ENCODE data around the gene USP47. TPM values are rescaled to one million over a fixed set of nuclear protein-coding genes. Genes with fewer than 3 reads are reported as not detected.

The USP47 gene
- total and polyA plus RNA-seq, 9 of the 15 experiments (the other 6 are each of a cell fraction or from before 2014, with no cell fraction given) = 13.1 to 63.6 (median 34.7) TPM

DNA sequence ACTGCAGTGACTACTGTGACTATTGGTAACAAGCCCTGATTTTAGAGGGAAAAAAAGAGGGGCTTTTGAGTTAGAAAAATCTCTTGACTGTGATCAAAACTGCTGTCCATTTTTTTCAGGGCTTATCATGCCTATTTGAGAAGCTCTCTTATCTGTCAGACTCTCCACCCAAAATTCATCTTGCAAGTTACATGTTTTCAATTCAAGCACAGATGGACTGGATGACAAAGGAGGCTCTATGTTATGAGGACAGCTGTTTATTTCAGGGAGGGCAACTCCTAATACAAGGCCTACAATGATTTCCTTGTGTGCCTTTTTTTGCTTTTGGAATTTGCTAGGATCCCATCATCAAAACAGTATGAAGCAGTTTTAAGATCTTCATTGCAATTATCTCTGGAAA is 35.2 kb upstream of the USP47 start:
- no peaks in the 10 kb centered on the region for H3K36me3 ChIP-seq (ENCODE audit: control insufficient read depth, insufficient read depth, low read length)
- H3K79me2 ChIP-seq (ENCODE audit: control insufficient read depth, insufficient read depth, low read length) = no peaks in the 10 kb centered on the region
- intact Hi-C loops (cut with micrococcal nuclease) (no loop called here), in situ Hi-C loops (cut with MboI) (no loop called here)
- no peak overlapping the region for H3K9ac ChIP-seq (ENCODE audit: insufficient read depth in 1 of 2, low read depth in 2 of 2, low read length in 2 of 2)
- TF ChIP-seq ZNF41 (CRISPR knock-in tag; conservative IDR thresholded peaks at IDR 0.05) = no peak
- TF ChIP-seq RBM22 (IDR thresholded peaks at IDR 0.05; ENCODE audit: low read depth, low read length, poor library complexity, severe bottlenecking) = no peak
- peak; percentile 22; the same call in 1 of the 2 replicates for TF ChIP-seq CBFA2T3 (IDR thresholded peaks at IDR 0.05)
- no peak for TF ChIP-seq SMARCE1 (IDR thresholded peaks at IDR 0.05)
- TF ChIP-seq, protein P1, sequence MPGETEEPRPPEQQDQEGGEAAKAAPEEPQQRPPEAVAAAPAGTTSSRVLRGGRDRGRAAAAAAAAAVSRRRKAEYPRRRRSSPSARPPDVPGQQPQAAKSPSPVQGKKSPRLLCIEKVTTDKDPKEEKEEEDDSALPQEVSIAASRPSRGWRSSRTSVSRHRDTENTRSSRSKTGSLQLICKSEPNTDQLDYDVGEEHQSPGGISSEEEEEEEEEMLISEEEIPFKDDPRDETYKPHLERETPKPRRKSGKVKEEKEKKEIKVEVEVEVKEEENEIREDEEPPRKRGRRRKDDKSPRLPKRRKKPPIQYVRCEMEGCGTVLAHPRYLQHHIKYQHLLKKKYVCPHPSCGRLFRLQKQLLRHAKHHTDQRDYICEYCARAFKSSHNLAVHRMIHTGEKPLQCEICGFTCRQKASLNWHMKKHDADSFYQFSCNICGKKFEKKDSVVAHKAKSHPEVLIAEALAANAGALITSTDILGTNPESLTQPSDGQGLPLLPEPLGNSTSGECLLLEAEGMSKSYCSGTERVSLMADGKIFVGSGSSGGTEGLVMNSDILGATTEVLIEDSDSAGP (CRISPR knock-in tag; IDR thresholded peaks at IDR 0.05) = no peak
- 0 out of 2 replicates have a peak, but pooled peaks have one; percentile 11 for TF ChIP-seq CTBP1 (IDR thresholded peaks at IDR 0.05; ENCODE audit: borderline replicate concordance)
- TF ChIP-seq THRA (IDR thresholded peaks at IDR 0.05) = no peak
- no peak overlapping the region for H2AFZ ChIP-seq (ENCODE audit: low read depth, low read length)
- no peaks in the 10 kb centered on the region; a peak in 1 of 5 replicates for H3K27me3 ChIP-seq (ENCODE audit: control insufficient read depth in 2 of 2, insufficient read depth in 2 of 2, low read length in 2 of 2)
- CTCF ChIA-PET (ENCODE audit: low intra/inter-chr PET ratio) = no interaction called here
- H3K4me2 ChIP-seq (ENCODE audit: insufficient read depth, low read length) = no peak overlapping the region
- POLR2A ChIA-PET = interaction anchor here (0.6 kb wide), 1 partner anchor 71 kb away, joined by 3 read pairs; no protein-coding TSS in a partner anchor
- no peak for ATAC-seq
- no peak for FAIRE-seq
- no peaks in the 10 kb centered on the region for H3K9me3 ChIP-seq (replicated peaks; ENCODE audit: control insufficient read depth, insufficient read depth, low read depth, low read length)
- no TSS peak for BruUV-seq (replicated peaks)
- H3K27ac ChIP-seq (ENCODE audit: extremely low read depth, low read depth, low read length) = no peak overlapping the region
- H3K9me1 ChIP-seq (ENCODE audit: control insufficient read depth, insufficient read depth, low read length) = no peaks in the 10 kb centered on the region
- no peak for DNase-seq (ENCODE audit: extremely low read depth in 1 of 4, low spot score in 3 of 4)
- no peaks in the 10 kb centered on the region for H4K20me1 ChIP-seq (replicated peaks; ENCODE audit: control insufficient read depth, insufficient read depth, low read length)
- H3K4me1 ChIP-seq (replicated peaks in 1 of 2; ENCODE audit: control insufficient read depth in 2 of 2, insufficient read depth in 2 of 2, low read length in 2 of 2) = peaks cover 3 to 5% of the 10 kb centered on the region in 2 experiments; a peak in 3 of 5 replicates
- H3K4me3 ChIP-seq = no peak overlapping the region
